ENCODE measurements around the gene MRPL24. TPM values are rescaled to one million over a fixed set of nuclear protein-coding genes. Genes with fewer than 3 reads are reported as not detected.
"Not testable (repeated sequence)": the region's sequence is repeated elsewhere in the genome, so short reads cannot be mapped to it uniquely, and the experiment has no call there.

The MRPL24 gene
- total RNA-seq, 1 donor: 42.8 TPM

- no peak for TF ChIP-seq CTCF (IDR thresholded peaks at IDR 0.05; ENCODE audit: insufficient read depth, low read length)
- peak overlapping the region; percentile 94 for H3K4me3 ChIP-seq (ENCODE audit: low read depth, low read length)
- DNase-seq (ENCODE audit: low read depth): no peak
These were observed 27.9 kb upstream of the MRPL24 start for GRCh38 chr1:156768610-156769295.

- peak; percentile 14 for DNase-seq (ENCODE audit: low read depth)
- peak overlapping the region; percentile 94 for H3K4me3 ChIP-seq (ENCODE audit: low read depth, low read length)
- TF ChIP-seq CTCF (IDR thresholded peaks at IDR 0.05; ENCODE audit: insufficient read depth, low read length): no peak
These were observed 27.2 kb upstream of the MRPL24 start for GRCh38 chr1:156767879-156768604.

- TF ChIP-seq CTCF (IDR thresholded peaks at IDR 0.05; ENCODE audit: insufficient read depth, low read length): no peak
- peak within 1 kb of the TSS; percentile 94 for H3K4me3 ChIP-seq (ENCODE audit: low read depth, low read length)
- DNase-seq (ENCODE audit: low read depth): peak; percentile 100
These were observed 26.4 kb upstream of the MRPL24 start, which contains the start of gene PRCC for GRCh38 chr1:156767101-156767878. TSS of gene PRCC (plus strand) at chr1:156767535. CDS start at chr1:156767772, 237 bp downstream.

- no peak for TF ChIP-seq CTCF (IDR thresholded peaks at IDR 0.05; ENCODE audit: insufficient read depth, low read length)
- DNase-seq (ENCODE audit: low read depth): no peak
These were observed 25.6 kb upstream of the MRPL24 start for GRCh38 chr1:156766298-156767100.

DNA sequence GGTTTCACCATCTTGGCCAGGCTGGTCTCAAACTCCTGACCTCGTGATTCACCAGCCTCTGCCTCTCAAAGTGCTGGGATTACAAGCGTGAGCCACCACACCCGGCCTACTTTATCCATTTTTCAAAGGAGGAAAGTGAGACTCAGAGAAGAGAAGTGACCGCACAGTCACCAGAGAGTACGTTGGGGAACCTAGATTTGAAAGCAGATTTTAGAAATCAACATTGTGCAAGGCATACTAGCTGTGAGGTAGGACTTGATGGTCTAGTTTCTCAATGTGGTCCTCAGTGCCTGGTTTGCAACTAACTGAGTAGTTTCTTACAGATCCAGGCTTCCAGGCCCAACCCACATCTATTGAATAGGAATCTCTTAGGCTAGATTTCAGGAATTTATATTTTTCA is 24.8 kb upstream of the MRPL24 start:
- no peak for TF ChIP-seq CTCF (IDR thresholded peaks at IDR 0.05; ENCODE audit: insufficient read depth, low read length)
- DNase-seq (ENCODE audit: low read depth): no peak
- peak overlapping the region; percentile 87 for H3K4me3 ChIP-seq (ENCODE audit: low read depth, low read length)

More at GRCh38 chr1:156766298-156767100, 25.6 kb upstream of the MRPL24 start:
- H3K4me3 ChIP-seq (ENCODE audit: low read depth, low read length): peak overlapping the region; percentile 87

DNA sequence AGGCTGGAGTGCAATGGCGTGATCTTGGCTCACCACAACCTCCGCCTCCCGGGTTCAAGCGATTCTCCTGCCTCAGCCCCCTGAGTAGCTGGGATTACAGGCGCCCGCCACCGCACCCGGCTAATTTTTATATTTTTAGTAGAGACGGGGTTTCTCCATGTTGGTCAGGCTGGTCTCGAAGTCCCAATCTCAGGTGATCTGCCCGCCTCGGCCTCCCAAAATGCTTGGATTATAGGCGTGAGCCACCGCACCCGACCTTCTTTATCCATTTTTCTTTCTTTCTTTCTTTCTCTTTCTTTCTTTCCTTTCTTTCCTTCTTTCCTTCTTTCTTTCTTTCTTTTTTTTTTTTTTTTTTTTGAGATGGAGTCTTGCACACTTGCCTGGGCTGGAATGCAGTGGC is 24.2 kb upstream of the MRPL24 start:
- not testable (repeated sequence) for H3K4me3 ChIP-seq (ENCODE audit: low read depth, low read length); DNase-seq (ENCODE audit: low read depth)
